Fibroblast of the aortic adventitia (primary cell): ENCODE measurements around the gene PMIS2. TPM values are rescaled to one million over a fixed set of nuclear protein-coding genes. Genes with fewer than 3 reads are reported as not detected.
A peak's percentile ranks its signal among the peaks of the same experiment; 100 is the strongest.

Source experiments
- DNase-seq: peaks from one replicate; pipeline ENCODE4 v3.0.0-alpha.2; 2010; ENCODE audit warnings: low read depth
- H3K4me3 ChIP-seq: 2 replicates; pipeline ENCODE4 v1.5.1; 2011; ENCODE audit warnings: low read depth, mild to moderate bottlenecking, control low read depth, low read length, moderate library complexity
- total RNA-seq: library from RNA; depleted of rRNA; stranded (reverse); fragments of >200 nt; gene quantifications from 2 replicates; pipeline ENCODE4 v1.2.3, GENCODE V29; 2012; ENCODE audit warnings: low replicate concordance
- TF ChIP-seq, protein P1 (sequence below): IDR thresholded peaks from 2 replicates; pipeline ENCODE4 v1.5.1; 2011; ENCODE audit warnings: mild to moderate bottlenecking, low read length, control low read depth, inconsistent platforms; ENCODE audit not compliant: insufficient read depth

The PMIS2 gene
- total RNA-seq, 1 donor, result not detected

GRCh38 chr19:35566738-35567137, 19.2 kb upstream of the PMIS2 start:
- no peak for DNase-seq
- H3K4me3 ChIP-seq, result no peak overlapping the region
- TF ChIP-seq, protein P1, sequence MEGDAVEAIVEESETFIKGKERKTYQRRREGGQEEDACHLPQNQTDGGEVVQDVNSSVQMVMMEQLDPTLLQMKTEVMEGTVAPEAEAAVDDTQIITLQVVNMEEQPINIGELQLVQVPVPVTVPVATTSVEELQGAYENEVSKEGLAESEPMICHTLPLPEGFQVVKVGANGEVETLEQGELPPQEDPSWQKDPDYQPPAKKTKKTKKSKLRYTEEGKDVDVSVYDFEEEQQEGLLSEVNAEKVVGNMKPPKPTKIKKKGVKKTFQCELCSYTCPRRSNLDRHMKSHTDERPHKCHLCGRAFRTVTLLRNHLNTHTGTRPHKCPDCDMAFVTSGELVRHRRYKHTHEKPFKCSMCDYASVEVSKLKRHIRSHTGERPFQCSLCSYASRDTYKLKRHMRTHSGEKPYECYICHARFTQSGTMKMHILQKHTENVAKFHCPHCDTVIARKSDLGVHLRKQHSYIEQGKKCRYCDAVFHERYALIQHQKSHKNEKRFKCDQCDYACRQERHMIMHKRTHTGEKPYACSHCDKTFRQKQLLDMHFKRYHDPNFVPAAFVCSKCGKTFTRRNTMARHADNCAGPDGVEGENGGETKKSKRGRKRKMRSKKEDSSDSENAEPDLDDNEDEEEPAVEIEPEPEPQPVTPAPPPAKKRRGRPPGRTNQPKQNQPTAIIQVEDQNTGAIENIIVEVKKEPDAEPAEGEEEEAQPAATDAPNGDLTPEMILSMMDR, result no peak

GRCh38 chr19:35569281-35569781, 16.6 kb upstream of the PMIS2 start:
- DNase-seq, result no peak
- H3K4me3 ChIP-seq, result no peak overlapping the region
- TF ChIP-seq, protein P1, result no peak

- no peak overlapping the region for H3K4me3 ChIP-seq
- no peak for DNase-seq
- TF ChIP-seq, protein P1, result no peak
Observed at GRCh38 chr19:35571406-35571965, 14.5 kb upstream of the PMIS2 start.

DNA sequence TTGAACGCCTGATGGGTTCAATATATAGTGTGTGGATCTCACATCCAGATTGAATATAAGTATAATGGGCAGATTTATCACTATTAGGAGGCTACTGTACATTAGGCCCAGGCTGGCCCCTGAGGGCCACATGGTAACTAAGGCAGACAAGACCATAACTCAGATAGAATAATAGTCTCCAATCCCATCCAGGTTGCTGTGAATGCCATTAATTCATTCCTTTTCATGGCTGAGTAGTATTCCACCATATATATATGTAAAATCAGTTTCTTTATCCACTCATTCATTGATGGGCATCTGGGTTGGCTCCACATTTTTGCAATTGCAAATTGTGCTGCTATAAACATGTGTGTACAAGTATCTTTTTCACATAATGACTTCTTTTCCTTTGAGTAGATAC, 8.1 kb upstream of the PMIS2 start:
- H3K4me3 ChIP-seq, result no peak overlapping the region
- DNase-seq, result no peak
- TF ChIP-seq, protein P1, result no peak

GRCh38 chr19:35578707-35579106, 7.3 kb upstream of the PMIS2 start:
- TF ChIP-seq, protein P1, result no peak
- H3K4me3 ChIP-seq, result no peak overlapping the region
- DNase-seq, result peak; percentile 35

DNA sequence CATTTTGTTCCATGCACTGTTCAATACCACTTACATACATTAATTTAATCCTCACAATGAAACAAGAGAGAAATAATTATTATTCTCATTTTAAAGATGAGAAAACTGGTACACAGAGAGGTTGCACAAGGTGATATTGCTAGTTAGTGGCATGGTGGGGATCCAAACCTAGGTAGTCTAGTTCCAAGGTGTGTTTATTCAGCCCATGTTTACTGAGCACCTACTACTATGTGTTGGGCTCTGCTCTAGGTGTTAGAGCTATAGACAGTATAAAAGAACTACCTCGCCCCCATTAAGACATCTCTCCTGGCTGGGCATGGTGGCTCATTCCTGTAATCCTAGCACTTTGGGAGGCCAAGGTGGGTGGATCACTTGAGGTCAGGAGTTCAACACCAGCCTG, 3.2 kb upstream of the PMIS2 start:
- no peak overlapping the region for H3K4me3 ChIP-seq
- TF ChIP-seq, protein P1, result no peak
- DNase-seq, result no peak

DNA sequence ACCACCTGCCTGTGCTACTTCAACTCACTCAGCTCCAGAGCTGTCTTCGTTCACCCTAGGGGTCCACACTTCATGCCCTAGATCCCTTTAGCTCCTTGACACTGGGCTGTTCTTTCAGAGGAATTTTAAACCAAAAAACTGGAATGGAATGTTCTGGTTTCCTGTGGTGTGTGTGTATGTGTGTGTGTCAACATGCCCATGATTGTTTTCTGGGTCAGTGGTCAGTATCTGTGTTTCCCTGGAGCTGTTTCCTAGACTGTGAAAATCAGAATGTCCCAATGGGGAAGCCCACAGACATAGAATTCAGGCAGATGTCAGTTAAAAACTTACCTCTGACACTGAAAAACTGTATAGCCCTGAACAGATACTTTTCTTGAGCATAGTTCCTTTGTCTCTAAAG, 1.3 kb downstream of the PMIS2 start:
- TF ChIP-seq, protein P1, result no peak
- no peak overlapping the region for H3K4me3 ChIP-seq
- peak; percentile 2 for DNase-seq
